Body of pancreas (tissue), 4 donors: ENCODE measurements around the gene SUCLG1.

ENCODE experiments used
- POLR2A ChIP-seq, 3 donors: fragments of 450-650 bp; IDR thresholded peaks; one replicate each; pipeline ENCODE4 v1.6.1; 2016; ENCODE audit warnings: antibody characterized with exemption in 3 of 3, mild to moderate bottlenecking in 2 of 3
- TF ChIP-seq, protein P1 (sequence below), 7 experiments: fragments of 450-650 bp in 4 of 7; fragments of 200-600 bp in 3 of 7; sonication (generic) in 3 of 7; IDR thresholded peaks; one replicate each; pipeline ENCODE4 v1.5.1; 2016 to 2019; ENCODE audit warnings: antibody characterized with exemption in 7 of 7

GRCh38 chr2:84443477-84443876 lies 15.6 kb downstream of the SUCLG1 start:
- TF ChIP-seq, protein P1, sequence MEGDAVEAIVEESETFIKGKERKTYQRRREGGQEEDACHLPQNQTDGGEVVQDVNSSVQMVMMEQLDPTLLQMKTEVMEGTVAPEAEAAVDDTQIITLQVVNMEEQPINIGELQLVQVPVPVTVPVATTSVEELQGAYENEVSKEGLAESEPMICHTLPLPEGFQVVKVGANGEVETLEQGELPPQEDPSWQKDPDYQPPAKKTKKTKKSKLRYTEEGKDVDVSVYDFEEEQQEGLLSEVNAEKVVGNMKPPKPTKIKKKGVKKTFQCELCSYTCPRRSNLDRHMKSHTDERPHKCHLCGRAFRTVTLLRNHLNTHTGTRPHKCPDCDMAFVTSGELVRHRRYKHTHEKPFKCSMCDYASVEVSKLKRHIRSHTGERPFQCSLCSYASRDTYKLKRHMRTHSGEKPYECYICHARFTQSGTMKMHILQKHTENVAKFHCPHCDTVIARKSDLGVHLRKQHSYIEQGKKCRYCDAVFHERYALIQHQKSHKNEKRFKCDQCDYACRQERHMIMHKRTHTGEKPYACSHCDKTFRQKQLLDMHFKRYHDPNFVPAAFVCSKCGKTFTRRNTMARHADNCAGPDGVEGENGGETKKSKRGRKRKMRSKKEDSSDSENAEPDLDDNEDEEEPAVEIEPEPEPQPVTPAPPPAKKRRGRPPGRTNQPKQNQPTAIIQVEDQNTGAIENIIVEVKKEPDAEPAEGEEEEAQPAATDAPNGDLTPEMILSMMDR (IDR thresholded peaks at IDR 0.05): no peak
- no peak for TF ChIP-seq POLR2A (IDR thresholded peaks at IDR 0.05)
